Measurements from ENCODE around the gene TRIM29.

TRIM29 gene

DNA sequence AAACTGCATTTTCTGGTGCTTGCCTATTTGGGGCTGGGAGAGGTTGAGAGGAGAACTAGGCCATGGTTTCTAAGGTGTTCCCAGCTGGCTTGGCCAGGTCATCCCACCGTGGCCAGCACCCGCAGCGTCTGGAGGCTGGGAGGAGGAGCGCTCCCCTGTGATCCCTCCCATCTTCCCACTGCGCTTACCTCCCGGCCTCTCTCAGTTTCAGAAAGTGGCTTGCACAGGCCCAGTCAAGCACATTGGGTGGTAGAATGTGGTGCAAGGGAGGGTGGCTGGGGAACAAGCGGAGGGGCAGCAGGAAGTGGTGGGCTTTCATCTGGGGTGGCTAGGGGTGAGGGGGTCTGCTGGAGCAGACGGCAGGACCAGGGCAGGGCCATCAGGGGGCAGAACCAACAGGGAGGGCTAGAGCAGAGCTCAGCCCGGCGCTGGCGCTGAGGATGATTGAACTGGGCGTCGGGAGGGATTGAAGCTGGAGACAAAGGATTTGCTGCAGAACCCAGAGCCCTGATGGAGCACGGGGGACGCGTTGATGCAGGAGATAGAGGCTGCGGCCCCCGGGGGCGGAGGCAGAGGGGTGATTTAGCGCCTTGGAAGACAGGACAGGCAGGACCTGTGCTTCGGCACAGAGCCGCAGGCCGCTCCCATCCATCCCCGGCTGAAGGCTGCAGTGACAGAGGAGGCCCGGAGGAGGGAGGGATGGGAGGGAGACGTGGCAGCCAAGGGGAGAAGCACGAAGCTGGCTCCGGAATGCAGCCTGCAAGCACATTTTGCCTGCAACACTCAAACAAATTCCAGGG lies 76.0 kb downstream of the TRIM29 start:
- DNase-seq = no peak

Data from inflammatory macrophage (primary cell).